Prostate gland (tissue), 2 donors: ENCODE results near the gene RSBN1L.

ENCODE experiments used
- POLR2A ChIP-seq: fragments of 450-650 bp; IDR thresholded peaks from one replicate; pipeline ENCODE4 v1.6.1; 2016; ENCODE audit warnings: antibody characterized with exemption, mild to moderate bottlenecking
- POLR2AphosphoS5 ChIP-seq: sonication (generic); formaldehyde crosslinking; IDR thresholded peaks from one replicate; pipeline ENCODE4 v1.6.1; 2017; ENCODE audit warnings: antibody characterized with exemption
- TF ChIP-seq, protein P1 (sequence below), 4 experiments: fragments of 200-600 bp in 2 of 4; fragments of 450-650 bp in 2 of 4; sonication (generic) in 2 of 4; IDR thresholded peaks; 1 replicate in 3 of 4; 2 replicates in 1 of 4; pipeline ENCODE4 v1.5.1; 2016 to 2019; ENCODE audit warnings: antibody characterized with exemption in 4 of 4, mild to moderate bottlenecking in 2 of 4, moderate library complexity in 2 of 4

GRCh38 chr7:77667459-77668086, 28.7 kb upstream of the RSBN1L start:
- TF ChIP-seq, protein P1, sequence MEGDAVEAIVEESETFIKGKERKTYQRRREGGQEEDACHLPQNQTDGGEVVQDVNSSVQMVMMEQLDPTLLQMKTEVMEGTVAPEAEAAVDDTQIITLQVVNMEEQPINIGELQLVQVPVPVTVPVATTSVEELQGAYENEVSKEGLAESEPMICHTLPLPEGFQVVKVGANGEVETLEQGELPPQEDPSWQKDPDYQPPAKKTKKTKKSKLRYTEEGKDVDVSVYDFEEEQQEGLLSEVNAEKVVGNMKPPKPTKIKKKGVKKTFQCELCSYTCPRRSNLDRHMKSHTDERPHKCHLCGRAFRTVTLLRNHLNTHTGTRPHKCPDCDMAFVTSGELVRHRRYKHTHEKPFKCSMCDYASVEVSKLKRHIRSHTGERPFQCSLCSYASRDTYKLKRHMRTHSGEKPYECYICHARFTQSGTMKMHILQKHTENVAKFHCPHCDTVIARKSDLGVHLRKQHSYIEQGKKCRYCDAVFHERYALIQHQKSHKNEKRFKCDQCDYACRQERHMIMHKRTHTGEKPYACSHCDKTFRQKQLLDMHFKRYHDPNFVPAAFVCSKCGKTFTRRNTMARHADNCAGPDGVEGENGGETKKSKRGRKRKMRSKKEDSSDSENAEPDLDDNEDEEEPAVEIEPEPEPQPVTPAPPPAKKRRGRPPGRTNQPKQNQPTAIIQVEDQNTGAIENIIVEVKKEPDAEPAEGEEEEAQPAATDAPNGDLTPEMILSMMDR (IDR thresholded peaks at IDR 0.05) = no peak
- TF ChIP-seq POLR2A = no peak
- TF ChIP-seq POLR2AphosphoS5 = peak; percentile 12
